Bronchial epithelial cell (primary cell): ENCODE results near the gene DNAAF9. TPM values are rescaled to one million over a fixed set of nuclear protein-coding genes. Genes with fewer than 3 reads are reported as not detected.

Experiments
- DNase-seq: peaks from one replicate; pipeline ENCODE4 v3.0.0-alpha.2; 2010; ENCODE audit warnings: low read depth
- FAIRE-seq: peaks from 2 replicates; lab custom pipeline; 2011; peaks lifted over from hg19 to GRCh38; lab: Jason Lieb, UNC
- H3K27me3 ChIP-seq: 2 replicates; pipeline ENCODE4 v1.5.1; 2011; ENCODE audit warnings: low read length; ENCODE audit not compliant: control insufficient read depth, insufficient read depth
- H3K36me3 ChIP-seq: 2 replicates; pipeline ENCODE4 v1.5.1; 2011; ENCODE audit warnings: low read length; ENCODE audit not compliant: control insufficient read depth, insufficient read depth
- H3K4me3 ChIP-seq: 2 replicates; pipeline ENCODE4 v1.5.1; 2011; ENCODE audit warnings: mild to moderate bottlenecking, low read depth, low read length, control low read depth
- total RNA-seq: library from RNA; depleted of rRNA; stranded (reverse); fragments of >200 nt; gene quantifications from 2 replicates; pipeline ENCODE4 v1.2.1, GENCODE V29; 2014
- TF ChIP-seq, protein P1 (sequence below): IDR thresholded peaks from 2 replicates; pipeline ENCODE4 v1.5.1; 2011; ENCODE audit warnings: mild to moderate bottlenecking, moderate library complexity, low read length, control low read depth, inconsistent platforms; ENCODE audit not compliant: insufficient read depth, severe bottlenecking

The DNAAF9 gene
- total RNA-seq, 1 donor from 2014 or later, result 5.5 TPM

DNA sequence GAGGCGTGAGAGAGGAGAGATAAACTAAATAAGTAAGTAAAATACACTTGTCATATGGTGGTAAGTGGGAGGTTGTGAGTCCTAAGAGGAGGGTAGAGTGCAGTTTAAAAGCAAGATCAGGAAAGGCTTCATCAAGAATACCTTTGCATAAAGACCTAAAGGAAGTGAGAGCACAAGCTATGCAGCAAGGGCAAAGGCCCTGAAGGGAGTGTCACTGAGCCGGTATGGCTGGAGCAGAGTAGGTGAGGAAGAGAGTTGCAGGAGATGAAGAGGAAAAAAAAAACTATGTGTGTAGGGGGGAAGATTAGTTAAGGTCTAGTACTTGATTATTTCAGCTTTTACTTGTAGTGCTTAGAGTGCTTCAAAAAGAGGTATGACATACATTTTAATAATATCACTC lies 11.0 kb downstream of the DNAAF9 start:
- TF ChIP-seq, protein P1, sequence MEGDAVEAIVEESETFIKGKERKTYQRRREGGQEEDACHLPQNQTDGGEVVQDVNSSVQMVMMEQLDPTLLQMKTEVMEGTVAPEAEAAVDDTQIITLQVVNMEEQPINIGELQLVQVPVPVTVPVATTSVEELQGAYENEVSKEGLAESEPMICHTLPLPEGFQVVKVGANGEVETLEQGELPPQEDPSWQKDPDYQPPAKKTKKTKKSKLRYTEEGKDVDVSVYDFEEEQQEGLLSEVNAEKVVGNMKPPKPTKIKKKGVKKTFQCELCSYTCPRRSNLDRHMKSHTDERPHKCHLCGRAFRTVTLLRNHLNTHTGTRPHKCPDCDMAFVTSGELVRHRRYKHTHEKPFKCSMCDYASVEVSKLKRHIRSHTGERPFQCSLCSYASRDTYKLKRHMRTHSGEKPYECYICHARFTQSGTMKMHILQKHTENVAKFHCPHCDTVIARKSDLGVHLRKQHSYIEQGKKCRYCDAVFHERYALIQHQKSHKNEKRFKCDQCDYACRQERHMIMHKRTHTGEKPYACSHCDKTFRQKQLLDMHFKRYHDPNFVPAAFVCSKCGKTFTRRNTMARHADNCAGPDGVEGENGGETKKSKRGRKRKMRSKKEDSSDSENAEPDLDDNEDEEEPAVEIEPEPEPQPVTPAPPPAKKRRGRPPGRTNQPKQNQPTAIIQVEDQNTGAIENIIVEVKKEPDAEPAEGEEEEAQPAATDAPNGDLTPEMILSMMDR, result no peak
- Histone ChIP-seq H3K36me3 (no peaks in the 10 kb centered on the region), H3K4me3 (no peak overlapping the region), H3K27me3 (no peaks in the 10 kb centered on the region)
- FAIRE-seq (no peak), DNase-seq (no peak)

DNA sequence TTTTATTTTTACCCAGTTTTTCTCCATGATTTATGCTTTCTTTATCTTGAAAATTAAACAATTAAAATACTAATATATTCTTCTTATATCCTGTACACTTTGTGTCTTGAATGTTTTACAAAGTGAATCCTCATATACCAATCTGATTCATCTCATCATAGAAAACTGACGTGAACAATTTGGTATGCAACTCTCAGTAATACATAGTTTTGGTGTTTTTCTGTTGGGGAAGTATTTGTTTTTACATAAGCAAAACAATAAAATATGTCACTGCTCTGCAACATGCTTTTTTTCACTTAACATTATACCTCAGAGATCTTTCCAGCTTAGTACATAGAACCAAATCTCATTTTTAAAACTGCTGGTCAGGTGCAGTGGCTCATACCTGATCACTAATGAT lies 14.7 kb downstream of the DNAAF9 start:
- FAIRE-seq (no peak), DNase-seq (no peak)
- no peaks in the 10 kb centered on the region for H3K36me3 ChIP-seq
- no peak overlapping the region for H3K4me3 ChIP-seq
- TF ChIP-seq, protein P1, result no peak
- no peaks in the 10 kb centered on the region for H3K27me3 ChIP-seq

GRCh38 chr20:3390759-3391425 lies 16.6 kb downstream of the DNAAF9 start:
- DNase-seq, result no peak
- FAIRE-seq, result no peak
- TF ChIP-seq, protein P1, result no peak
- H3K27me3 ChIP-seq, result no peaks in the 10 kb centered on the region
- no peaks in the 10 kb centered on the region for H3K36me3 ChIP-seq
- H3K4me3 ChIP-seq, result no peak overlapping the region

- DNase-seq (no peak), FAIRE-seq (no peak)
- Histone ChIP-seq H3K27me3 (no peaks in the 10 kb centered on the region), H3K36me3 (peaks cover 9% of the 10 kb centered on the region), H3K4me3 (no peak overlapping the region)
- TF ChIP-seq, protein P1, result no peak
Observed at GRCh38 chr20:3383878-3384495, 23.5 kb downstream of the DNAAF9 start.

- FAIRE-seq (peak; percentile 86), DNase-seq (no peak)
- TF ChIP-seq, protein P1, result no peak
- Histone ChIP-seq H3K27me3 (no peaks in the 10 kb centered on the region), H3K4me3 (no peak overlapping the region), H3K36me3 (peaks cover 9% of the 10 kb centered on the region)
Observed at GRCh38 chr20:3382836-3383235, 24.6 kb downstream of the DNAAF9 start.
